HG03196 (cell line): ENCODE measurements around the gene EARS2.

Experiments
- ATAC-seq: cut with Tn5 transposase; IDR thresholded peaks from one replicate; pipeline ENCODE4 v1.9.1; 2021; ENCODE audit not compliant: unreplicated experiment

Gene EARS2

DNA sequence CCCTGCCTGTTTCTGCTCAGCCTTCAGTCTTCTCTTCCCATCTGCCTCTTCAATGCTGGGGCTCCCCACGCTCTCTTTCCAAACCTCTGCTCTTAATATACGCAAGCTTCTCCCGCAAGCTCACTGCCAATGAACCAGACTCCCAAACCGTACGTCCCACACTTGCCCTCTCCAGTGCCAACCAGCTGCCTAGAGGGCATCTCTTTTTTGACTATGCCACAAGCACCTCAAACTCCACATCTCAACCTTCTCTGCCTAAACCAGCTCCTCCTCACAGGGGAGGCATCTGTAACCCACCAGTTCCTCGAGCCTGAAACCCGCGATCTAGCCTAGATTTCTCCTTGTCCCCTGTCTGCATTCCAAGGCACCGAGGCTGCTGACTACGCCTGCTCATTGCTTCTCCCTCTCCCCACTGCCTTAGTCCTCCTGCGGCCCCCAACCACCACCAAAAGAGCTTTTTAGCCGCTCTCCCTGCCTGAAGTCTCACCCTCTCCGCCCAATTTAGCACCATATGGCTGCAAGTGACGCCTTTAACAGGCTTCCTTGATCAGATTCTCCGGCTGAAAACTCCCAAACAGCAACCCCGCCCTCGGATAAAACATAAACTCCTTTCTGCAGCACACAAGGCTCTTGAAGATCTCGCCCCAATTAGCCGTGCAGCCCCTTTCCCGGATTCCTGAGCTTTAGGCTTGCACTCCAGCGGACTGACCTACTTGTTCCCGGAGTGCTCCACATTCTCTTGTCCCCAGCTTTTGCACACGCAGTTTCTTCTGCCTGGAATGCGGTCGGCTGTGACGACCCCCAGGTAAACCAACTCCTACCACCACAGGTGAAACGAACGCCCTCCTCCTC lies 48.3 kb downstream of the EARS2 start:
- ATAC-seq: no peak

DNA sequence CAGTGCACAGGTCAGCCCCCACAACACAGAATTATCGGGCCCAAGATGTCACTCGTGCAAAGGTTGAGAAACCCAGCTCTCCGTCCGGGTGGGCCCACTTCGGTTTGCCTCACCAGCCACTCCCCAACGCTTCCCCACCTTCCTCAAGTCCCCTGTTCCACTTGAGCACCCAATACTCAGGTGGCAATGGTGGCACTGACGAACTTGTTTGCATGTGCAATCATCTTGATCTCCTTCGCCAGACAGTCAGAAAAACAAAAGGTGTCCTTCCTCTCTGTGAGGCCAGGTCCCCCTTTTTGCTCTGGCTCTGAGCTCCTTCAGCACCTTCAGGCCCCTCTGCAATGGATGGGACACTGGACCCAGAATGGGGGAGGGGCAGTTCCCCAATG lies 50.5 kb downstream of the EARS2 start:
- no peak for ATAC-seq

DNA sequence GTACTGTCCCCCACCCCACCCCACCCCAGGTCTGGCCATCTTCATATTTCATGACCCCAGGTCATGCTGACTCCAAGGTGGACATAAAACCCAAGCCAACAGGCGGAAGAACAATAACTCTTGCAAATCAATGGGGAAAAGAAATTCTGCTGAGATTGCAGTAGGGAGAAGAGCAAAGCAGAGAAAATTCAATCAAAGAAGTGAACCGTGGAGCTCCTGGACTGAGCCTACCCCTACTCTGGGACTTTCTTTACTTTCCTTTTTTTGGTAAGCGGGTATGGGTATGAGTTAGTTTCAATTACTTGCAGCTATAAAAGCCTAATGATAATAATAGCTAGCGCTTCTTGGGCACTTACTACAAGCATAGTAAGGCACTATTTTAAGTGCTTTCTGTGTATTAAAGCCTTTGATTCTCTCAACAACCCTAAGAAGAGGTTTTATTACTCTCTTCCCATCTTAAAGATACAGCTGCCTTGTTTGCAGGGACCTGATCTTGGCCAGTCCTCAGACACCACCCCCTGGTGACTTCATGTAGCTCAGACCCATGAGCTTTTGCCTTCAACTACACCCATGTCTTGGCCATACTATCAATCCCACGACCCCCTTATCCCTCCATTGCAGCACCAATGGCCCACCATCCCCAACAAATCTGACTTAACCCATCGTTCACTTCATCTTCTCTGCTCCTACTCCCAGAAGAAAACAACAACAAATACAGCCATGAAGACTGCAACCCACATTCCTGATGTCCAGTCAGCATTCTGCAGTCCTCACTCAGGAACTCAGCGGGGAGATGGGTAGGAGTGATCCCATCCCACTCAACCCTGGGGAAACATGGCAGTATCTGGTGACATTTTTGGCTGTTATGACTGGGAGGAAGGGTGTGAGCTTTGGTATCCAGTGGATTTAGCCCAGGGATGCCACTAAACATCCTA lies 51.2 kb downstream of the EARS2 start:
- ATAC-seq: no peak

DNA sequence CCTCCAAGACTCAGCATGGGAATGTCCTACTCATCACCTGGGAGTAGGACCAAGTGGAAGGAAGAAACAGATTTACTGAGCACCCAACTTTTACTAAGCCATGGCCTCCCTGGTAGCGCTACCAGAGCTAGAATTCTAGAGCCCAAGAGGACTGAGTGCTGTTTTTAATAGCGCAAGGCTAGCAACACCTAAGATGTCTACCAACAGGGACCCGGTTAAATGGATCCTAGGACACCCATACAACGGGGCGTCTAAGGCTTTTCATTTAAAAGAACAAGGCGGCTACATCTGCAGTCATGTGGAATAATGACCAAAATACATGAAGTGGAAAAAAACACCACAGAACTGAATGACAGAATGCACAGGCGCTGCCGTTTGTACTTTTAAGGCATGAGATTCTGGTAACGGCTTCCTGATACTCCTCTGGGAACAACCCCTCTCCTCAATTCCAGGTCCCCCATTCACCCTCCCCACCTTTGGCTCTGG lies 51.9 kb downstream of the EARS2 start:
- no peak for ATAC-seq

DNA sequence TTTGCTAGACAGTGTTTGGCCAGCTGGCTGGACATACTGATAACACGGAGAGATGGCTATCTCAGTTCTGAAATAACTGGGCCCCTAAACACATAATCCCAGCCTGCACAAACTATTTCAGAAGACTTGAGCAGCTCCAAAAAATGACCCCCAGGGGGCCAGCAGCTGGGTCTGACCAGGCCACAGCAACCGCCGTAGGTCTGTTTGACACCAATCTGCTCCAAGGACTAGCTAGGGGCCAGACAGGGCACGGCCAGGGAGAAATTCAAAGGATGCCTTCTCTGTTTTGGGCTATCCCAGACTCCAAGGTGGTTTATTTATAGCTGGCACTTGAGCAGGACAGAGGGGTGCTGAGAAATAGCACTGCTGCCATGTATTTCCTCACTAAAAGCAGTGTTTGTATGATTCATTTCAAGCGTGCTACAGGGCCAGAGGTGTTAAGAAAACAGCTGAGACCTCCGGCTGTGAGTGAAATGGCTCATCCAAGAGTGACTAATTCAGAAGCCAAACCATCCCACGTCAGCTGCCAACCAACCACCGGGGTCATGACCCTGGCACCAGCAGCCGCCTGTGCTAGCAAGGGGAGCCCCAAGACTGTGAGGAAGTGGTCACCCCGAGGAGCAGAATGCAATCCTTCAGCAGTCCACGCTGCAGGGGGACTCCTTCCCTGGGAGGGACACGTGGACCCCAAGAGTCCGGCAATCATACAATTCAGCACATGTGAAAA lies 52.5 kb downstream of the EARS2 start:
- peak; percentile 54 for ATAC-seq

DNA sequence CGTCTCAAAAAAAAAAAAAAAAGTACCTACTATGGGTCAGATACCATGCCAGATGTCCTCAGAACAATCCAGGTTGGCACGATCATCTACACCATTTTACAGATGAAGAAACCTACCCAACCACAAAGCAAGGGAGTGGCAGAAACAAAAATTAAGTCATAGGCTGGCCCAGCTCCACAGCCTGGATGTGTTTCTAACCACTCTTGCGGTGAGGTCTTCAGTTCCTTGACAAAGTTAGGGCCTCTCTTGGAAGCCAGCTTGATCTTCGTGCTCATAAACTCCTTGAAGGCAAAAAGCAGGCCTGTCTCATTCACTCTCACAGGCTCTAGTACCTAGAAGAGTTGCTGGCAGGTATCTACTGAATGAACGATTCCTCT lies 53.1 kb downstream of the EARS2 start:
- no peak for ATAC-seq

DNA sequence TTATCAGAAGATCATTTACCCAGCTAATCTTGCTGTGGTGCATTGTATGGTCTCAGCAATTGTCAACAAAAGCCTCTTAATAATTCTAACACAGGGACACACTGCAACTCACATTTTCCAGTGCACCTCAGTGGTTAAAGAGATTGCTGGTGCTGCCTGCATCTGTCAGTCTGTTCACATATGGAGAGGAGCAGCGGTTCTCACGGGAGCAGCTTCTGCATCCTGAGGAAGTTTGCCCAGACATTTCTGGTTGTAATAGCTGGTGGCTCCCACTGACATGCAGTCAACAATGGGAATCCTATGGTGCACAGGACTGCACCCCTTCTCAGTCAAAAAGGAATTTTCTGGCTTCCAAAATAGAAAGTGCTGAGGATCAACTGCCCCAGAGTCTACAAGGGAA lies 54.7 kb downstream of the EARS2 start:
- ATAC-seq: no peak

DNA sequence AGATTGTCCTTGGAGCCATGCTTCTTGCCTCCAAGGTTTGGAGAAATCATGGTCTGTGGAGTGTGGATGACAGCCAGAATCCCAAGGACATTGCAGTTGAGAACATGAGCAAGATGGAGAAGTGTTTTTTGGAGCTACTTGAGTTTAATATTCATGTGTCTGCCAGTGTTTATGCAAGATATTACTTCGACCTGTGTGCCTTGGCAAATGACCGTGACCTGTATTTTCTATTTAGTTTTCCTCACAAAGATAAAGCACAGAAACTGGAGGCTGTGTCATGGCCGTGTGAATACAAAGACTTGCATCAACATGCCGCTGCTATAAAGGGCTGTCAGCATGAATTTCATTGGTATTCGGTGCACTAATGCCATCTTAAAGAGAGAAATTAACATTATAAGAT lies 55.9 kb downstream of the EARS2 start:
- no peak for ATAC-seq

DNA sequence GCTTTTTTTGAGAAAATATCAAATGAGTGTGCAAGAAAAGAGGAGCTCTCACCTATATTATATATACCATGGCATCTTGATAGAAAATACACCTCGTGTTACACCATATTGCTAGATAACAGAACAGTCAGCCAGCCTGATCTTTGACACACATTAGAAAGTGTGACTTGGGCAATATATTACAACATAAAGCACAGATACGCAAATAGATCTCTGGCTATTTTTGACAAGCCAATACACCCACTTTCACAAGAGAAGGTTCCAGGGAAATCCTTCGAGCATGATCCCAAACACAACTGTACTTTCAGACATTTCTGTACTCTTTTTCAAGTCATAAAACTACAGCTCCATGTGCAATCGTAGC lies 56.3 kb downstream of the EARS2 start:
- no peak for ATAC-seq

DNA sequence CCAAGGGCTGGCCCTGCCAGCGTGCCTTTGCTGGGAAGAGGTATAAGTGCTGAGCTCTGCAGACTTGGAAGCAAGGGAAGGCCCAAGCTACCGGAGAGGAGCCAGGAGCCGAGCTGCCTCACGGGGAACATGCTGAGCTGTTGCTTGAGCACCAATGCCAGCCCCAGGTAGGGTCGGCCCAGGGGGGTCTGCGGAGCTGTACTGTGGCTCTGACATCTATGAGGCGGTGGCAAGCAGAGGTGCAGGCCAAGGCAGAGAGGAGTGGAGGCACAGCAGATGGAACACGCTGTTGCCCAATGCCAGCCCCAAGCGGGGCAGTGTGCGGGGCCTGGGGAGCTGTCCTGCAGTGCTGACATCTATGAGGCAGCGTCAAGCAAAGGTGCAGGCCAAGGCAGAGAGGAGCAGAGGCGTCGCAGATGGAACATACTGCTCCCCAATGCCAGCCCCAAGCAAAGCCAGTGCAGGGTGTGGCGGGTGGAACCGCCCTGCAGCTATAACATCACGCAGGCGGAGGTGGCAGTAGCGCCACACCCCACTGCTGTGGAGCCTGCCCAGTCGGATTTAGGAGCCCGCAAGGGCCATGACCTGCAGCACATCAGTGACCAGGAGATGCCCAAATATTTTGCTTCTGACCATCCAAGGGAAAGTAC lies 56.8 kb downstream of the EARS2 start:
- no peak for ATAC-seq

DNA sequence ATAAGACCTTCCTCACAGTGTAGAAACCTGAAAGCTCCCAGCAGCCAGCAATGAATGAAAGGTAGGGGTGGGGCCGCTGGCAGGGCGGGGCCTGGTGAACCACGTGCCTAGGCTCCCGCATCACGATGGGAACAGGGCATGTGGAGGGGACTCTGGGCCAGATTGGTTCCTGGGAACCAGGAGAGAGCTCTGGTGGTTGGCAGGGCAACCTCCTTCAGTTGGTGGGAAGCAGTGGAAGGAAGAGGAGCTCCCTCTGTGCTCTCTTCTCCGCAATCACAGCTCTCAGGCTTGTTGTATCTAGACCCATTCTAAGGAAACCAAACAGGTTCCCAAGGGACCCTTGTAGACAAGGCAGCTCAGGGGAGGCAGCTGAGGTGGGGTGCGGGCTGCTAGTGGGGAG lies 57.3 kb downstream of the EARS2 start:
- ATAC-seq: no peak

DNA sequence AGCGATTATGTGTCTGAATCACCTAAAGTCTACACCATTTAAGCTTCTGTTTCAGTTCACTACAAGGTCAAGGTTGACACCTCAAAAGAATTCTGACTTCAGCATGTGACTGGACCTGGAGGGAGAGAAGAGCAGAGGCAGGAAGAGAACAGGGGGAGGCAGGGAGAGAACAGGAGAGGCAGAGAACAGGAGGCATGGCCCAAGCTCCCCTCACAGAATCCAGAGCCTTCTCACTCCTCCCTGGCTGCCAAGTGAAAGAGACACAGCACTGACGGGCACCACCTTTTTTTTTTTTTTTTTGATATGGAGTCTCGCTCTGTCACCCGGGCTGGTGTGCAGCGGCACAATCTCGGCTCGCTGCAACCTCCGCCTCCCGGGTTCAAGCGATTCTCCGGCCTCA lies 58.3 kb downstream of the EARS2 start:
- ATAC-seq: no peak

DNA sequence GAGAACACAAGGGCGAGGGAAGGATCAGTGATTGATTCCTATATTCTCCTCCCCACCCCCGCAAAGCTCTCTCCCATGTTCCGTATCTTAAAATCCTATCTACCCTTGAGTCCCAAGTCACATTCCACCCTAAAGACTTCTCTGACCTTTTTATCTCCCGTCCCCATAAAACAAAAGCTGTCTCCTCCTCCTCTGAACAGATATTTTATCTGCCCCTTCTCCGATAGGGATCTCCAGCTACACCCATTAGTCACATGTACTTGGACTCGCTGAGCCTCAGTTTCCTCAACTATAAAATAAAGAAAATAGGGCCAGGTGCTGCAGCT lies 59.6 kb downstream of the EARS2 start:
- no peak for ATAC-seq

DNA sequence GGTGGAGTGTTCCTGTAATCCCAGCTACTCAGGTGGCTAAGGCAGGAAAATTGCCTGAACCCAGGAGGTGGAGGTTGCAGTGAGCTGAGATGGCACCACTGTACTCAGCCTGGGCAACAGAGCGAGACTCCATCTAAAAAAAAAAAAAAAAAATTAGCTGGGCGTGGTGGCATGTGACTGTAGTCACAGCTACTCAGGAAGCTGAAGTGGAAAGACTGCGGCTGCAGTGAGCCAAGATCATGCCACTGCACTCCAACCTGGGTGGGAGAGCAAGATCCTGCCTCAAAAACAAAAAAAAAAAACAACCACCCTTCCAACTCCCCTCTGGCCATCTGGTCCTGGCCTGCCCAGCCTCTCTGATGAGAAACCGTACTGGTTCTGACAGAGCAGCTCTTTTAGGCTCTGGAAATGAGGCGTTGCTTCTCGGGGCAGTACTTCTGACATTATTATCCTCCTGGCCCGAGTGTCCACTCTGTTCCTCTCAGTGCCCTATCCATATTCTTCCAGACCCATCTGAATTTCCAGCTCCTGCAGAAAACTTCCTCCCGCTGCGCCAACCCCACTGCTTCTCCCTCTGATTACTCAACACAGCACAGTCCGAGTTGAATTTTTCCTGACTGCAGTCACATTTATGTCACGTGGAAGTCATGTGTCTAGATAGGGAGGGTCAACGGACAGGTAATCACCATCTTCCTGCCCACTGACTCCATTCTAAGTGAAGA lies 60.2 kb downstream of the EARS2 start:
- no peak for ATAC-seq

DNA sequence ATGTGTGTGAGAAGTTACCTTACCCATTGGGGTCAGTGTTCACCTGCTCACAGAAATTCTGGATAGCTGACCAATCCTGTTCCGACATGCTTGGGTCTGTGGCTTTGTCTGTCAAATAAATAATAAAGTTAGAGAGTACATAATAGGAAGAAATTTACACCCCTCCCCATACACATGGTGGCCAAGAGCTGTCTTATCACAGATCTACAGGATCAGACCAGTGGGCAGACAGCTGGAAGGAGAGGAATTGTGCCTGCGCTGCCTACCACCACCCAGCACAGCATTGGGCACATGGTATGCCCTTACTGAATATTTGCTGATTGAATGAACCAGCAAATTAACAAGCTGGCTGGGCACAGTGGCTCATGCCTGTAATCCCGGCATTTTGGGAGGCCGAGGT lies 61.5 kb downstream of the EARS2 start:
- no peak for ATAC-seq

DNA sequence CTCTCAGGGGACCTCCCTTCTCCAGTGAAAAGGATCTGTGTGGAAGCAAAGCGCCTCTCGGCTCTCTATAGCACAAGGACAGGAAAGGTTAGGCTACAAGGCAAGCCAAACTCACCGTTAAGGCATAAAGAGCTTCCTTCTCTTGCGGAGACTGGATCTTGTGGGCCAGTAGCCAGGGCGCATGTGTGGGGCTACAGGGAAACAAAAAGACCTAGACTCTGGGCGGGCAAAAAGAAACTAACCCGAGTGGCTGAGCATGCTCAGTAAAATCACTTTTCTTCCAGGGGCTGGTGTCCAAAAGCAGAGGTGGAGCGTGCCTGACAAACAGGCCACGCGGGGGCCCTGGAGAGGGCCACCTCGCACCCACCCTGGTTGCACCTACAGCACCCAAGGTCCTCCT lies 63.0 kb downstream of the EARS2 start:
- ATAC-seq: no peak

DNA sequence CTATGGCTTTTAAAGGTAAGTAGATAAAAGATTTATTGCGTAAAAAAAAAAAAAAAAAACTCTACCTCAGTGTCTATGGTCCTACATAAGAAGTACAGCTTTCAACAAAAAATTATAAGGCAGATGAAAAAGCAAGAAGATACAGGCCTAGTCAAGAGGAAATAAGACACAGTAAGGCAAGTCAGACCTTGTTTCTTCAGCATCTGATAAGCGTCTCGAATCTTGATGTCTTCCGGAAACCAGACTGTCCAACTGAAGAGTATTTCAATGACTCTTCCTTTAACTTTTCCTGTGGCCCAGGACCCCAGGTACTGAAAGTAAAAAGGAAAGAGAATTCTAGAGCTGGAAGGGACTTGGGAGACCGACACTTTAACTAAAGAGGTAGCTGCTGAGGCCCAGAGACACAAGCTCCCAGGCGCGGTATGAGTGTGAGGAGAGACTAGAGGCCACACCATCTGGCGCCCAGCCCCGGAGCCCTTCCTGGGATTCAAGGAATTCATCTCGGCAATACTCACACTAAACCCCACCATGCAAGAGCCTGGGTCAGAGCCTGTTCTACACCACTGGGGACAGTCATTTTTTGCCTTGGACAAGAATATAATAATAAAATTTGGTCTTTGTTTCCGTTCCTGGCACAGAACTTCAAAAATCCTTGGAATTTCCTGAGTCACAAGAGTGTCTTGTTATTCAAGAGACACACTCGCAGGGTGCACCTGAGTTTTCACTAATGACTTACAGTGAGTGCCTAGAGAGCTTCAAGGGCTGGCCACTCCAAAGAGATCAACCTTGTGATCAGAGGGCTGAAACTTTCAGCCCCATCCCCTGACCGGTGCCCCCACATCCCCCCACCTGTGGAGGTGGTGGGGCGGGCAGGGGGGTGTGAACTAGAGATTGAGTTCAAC lies 65.4 kb downstream of the EARS2 start:
- ATAC-seq: no peak

DNA sequence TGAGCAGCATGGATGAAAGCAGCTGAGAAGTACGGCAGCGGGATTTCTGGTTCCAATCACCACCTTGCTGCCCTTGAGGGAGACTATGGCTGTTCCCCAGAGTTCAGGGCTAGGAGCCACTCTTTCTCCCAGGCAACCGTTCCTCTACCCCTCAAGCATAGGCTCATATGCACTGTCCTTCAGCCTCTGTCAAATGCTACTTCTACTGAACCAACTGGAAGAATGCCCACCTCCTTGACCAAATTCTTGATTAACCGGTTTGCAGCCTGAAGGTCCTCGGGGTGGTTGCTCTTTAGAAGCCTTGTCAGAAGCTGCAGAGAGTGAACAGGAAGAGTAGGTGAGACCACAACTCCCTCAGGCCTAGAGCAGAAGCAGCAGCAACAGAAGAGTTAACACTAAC lies 70.7 kb downstream of the EARS2 start:
- no peak for ATAC-seq

DNA sequence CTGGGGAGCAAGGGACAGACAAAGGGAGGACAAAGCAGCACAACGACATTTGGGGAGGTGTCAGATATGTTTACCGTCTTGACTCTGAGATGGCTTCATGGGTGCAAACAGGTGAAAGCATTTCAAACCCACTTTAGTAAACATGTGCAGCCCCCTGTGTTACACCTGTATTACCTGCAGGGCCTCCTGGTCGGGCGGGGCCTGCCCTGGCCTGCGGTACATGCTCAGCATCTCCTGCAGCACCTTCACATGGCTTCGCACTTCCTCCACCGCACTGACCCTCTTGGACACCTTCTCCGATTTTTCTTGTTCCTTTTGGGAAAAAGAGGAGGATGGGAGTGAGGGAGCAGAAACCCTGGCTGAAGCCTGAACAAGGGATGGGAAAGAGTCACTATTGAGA lies 71.3 kb downstream of the EARS2 start:
- no peak for ATAC-seq

DNA sequence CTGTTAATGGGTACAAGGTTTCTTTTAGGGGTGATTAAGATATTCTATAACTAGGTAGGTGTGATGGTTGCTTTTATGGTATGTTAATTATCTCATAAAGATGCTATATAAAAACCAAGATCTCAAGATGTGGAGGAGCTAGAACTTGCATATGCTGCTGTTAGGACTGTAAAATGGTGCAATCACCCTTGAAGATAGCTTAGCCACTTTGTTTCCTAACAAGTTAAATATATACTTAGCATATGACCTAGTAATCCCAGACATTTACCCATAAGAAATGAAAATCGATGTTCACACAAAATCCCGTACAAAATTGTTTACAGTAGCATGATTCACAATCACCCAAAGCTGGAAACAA lies 71.9 kb downstream of the EARS2 start:
- no peak for ATAC-seq
